Measurements from ENCODE around the gene ZBTB39. TPM values are rescaled to one million over a fixed set of nuclear protein-coding genes. Genes with fewer than 3 reads are reported as not detected.

ZBTB39 gene
- total and polyA plus RNA-seq, 3 experiments from 2014 or later, result 2.0 to 9.3 (median 9.1) TPM

DNA sequence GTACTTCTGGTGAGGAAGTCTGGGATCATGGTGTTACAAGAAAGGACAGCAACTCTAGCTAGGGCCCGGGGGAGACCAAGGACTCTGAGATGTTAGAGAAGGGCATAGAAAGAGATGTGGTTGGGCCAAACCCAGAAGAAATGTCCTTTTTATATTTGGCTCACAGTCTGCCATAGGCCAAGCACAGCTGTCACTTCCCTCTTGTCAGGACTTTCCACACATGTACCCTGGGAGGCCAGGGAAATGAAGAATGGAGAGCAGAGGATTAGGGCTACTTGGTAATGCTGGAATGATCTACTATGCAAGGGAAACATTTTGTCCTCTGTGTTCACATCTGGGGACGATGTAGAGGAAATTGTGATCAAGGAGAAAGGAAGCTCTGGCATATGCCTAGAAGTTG is 34.4 kb upstream of the ZBTB39 start:
- peaks cover 0 to under 1% (median under 1%) of the 10 kb centered on the region in 3 donors for H3K4me1 Mint-ChIP-seq
- POLR2A ChIA-PET, result no interaction called here

DNA sequence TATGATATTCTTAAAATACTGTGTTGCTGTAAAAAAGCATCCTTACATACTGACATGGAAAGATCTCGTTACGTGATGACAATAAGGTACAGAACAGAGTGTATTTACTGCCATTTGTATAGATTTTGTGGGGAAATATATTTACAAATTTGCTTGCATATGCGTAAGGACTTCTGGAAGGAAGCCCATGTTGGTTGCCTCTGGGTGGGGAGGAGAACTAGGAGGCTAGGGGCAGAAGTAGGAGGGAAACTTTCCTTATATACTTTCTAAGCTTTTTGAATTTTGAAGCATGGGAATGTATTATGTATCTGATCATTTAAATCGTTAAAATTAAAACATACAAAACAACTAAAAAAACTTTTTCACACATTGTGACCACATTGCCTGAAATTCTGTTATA is 33.9 kb upstream of the ZBTB39 start:
- no peak overlapping the region for H3K27ac Mint-ChIP-seq
- Histone ChIP-seq H3K4me3 (ENCODE audit: low read length) (no peak overlapping the region), H3K36me3 (ENCODE audit: insufficient read depth, low read length) (no peaks in the 10 kb centered on the region), H3K9me3 (ENCODE audit: low read length) (no peaks in the 10 kb centered on the region), H3K27me3 (ENCODE audit: insufficient read depth, low read length, poor library complexity, severe bottlenecking) (no peaks in the 10 kb centered on the region), H3K4me1 (ENCODE audit: insufficient read depth, low read length) (no peaks in the 10 kb centered on the region), H3K27ac (ENCODE audit: low read depth, low read length) (no peak overlapping the region)
- ChIA-PET POLR2A (no interaction called here), CTCF (no interaction called here)
- no peak overlapping the region for H3K4me3 Mint-ChIP-seq
- no peak for DNase-seq
- H3K36me3 Mint-ChIP-seq, result no peaks in the 10 kb centered on the region
- no peaks in the 10 kb centered on the region for H3K4me1 Mint-ChIP-seq
- no peaks in the 10 kb centered on the region for H3K9me3 Mint-ChIP-seq
- peaks cover 5 to 26% of the 10 kb centered on the region in 2 donors for H3K27me3 Mint-ChIP-seq

More for the DNA sequence above, 34.4 kb upstream of the ZBTB39 start:
- H3K4me1 ChIP-seq (ENCODE audit: insufficient read depth, low read length), result no peaks in the 10 kb centered on the region
- no peaks in the 10 kb centered on the region for H3K9me3 ChIP-seq (ENCODE audit: low read length)
- no peaks in the 10 kb centered on the region for H3K27me3 ChIP-seq (ENCODE audit: insufficient read depth, low read length, poor library complexity, severe bottlenecking)
- H3K9me3 Mint-ChIP-seq, result no peaks in the 10 kb centered on the region
- DNase-seq, result no peak
- no peaks in the 10 kb centered on the region for H3K36me3 ChIP-seq (ENCODE audit: insufficient read depth, low read length)
- CTCF ChIA-PET, result interaction anchor here (1.1 kb wide), 1 partner anchor 142 kb away, joined by 4 read pairs; no protein-coding TSS in a partner anchor
- H3K36me3 Mint-ChIP-seq, result no peaks in the 10 kb centered on the region
- H3K4me3 Mint-ChIP-seq, result no peak overlapping the region
- H3K4me3 ChIP-seq (ENCODE audit: low read length), result no peak overlapping the region
- peaks cover 5 to 30% of the 10 kb centered on the region in 2 donors for H3K27me3 Mint-ChIP-seq
- no peak overlapping the region for H3K27ac Mint-ChIP-seq
- no peak overlapping the region for H3K27ac ChIP-seq (ENCODE audit: low read depth, low read length)

DNA sequence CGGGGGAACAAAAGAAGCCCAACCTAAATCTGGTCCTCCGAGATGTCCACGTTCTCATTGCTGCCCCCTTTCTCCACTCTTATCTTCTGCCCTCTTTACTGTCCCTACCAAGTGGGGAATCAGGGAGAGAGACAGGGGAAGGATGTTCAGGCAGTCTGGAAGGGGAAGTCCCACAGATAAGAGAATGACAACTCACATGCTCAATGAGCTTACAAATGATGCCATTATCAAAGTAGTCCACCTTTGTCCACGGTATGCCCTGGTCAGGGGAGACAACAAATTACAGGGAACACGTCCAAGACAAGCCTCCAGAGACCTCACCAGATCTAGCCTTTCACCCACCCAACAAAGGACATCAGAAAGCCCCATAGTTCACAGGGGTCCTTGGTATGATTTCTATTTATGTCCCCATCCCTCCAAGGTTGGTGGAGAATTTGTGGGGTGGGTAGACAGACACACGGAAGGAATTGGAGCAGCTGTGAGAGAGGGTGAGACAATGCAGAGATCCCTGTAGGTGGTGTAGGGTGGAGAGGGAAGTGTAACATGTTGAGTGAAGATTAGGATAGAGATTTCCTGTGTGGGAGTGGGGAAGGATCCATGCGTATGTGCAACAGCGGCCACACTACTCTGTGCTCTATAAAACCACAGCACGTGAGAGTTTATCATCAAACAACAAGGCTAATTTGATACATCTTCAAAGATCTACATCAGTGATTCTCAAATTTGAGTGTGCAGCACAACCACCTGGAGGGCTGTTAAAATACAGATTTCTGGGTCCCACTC is 32.9 kb upstream of the ZBTB39 start:
- H3K27me3 ChIP-seq (ENCODE audit: insufficient read depth, low read length, poor library complexity, severe bottlenecking), result no peaks in the 10 kb centered on the region
- CTCF ChIA-PET, result no interaction called here
- Mint-ChIP-seq H3K9me3 (no peaks in the 10 kb centered on the region), H3K4me1 (no peaks in the 10 kb centered on the region), H3K36me3 (no peaks in the 10 kb centered on the region), H3K4me3 (no peak overlapping the region), H3K27me3 (peaks cover 5 to 24% of the 10 kb centered on the region in 2 donors), H3K27ac (peak overlapping the region in 1 of 8 donors; percentile 31)
- POLR2A ChIA-PET, result no interaction called here
- H3K4me3 ChIP-seq (ENCODE audit: low read length), result no peak overlapping the region
- no peak overlapping the region for H3K27ac ChIP-seq (ENCODE audit: low read depth, low read length)
- no peak for DNase-seq
- no peaks in the 10 kb centered on the region for H3K36me3 ChIP-seq (ENCODE audit: insufficient read depth, low read length)
- no peaks in the 10 kb centered on the region for H3K4me1 ChIP-seq (ENCODE audit: insufficient read depth, low read length)
- H3K9me3 ChIP-seq (ENCODE audit: low read length), result no peaks in the 10 kb centered on the region

DNA sequence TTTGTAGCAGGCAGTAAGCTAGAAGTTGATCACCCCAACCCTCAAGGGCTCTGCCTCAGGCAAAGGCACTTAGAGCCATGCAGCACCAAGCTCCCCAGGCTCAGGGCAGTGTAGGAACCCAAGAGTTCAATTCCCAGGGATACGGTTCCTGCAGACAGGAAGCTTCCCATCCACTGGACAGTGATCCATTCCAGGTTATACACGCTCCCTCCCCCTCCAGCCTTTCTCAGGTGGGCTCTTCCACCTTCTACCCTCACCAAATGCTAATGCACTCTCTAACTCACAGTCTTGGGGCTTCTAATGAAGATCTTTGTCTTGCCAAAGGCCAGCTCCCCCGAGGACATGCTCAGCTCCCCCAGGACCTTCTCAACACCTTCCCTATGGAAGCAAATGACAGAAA is 30.9 kb upstream of the ZBTB39 start:
- Mint-ChIP-seq H3K27me3 (peaks cover 6 to 12% of the 10 kb centered on the region in 2 donors), H3K4me1 (no peaks in the 10 kb centered on the region), H3K27ac (no peak overlapping the region), H3K4me3 (no peak overlapping the region), H3K9me3 (no peaks in the 10 kb centered on the region), H3K36me3 (no peaks in the 10 kb centered on the region)
- CTCF ChIA-PET, result no interaction called here
- Histone ChIP-seq H3K4me1 (ENCODE audit: insufficient read depth, low read length) (no peaks in the 10 kb centered on the region), H3K9me3 (ENCODE audit: low read length) (no peaks in the 10 kb centered on the region), H3K36me3 (ENCODE audit: insufficient read depth, low read length) (no peaks in the 10 kb centered on the region), H3K4me3 (ENCODE audit: low read length) (no peak overlapping the region), H3K27ac (ENCODE audit: low read depth, low read length) (no peak overlapping the region), H3K27me3 (ENCODE audit: insufficient read depth, low read length, poor library complexity, severe bottlenecking) (no peaks in the 10 kb centered on the region)
- POLR2A ChIA-PET, result no interaction called here
- DNase-seq, result no peak

DNA sequence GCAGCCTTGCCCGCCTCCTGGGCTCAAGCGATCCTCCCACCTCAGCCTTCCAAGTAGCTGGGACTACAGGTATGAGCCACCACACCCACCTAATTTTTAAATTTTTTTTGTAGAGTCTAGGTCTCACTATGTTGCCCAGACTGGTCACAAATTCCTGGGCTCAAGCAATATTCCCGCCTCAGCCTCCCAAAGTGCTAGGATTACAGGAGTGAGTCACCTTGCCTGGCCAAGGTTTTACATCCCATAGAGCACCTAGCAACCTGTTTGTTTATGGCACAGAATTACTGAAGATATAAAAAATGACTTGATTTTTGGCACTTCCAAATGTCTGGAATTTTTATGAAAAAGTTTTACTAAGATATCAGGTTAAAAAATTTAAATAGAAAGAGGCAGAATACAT is 27.1 kb upstream of the ZBTB39 start:
- Histone ChIP-seq H3K9me3 (ENCODE audit: low read length) (no peaks in the 10 kb centered on the region), H3K4me1 (ENCODE audit: insufficient read depth, low read length) (peaks cover 25% of the 10 kb centered on the region), H3K36me3 (ENCODE audit: insufficient read depth, low read length) (no peaks in the 10 kb centered on the region), H3K4me3 (ENCODE audit: low read length) (no peak overlapping the region), H3K27ac (ENCODE audit: low read depth, low read length) (no peak overlapping the region), H3K27me3 (ENCODE audit: insufficient read depth, low read length, poor library complexity, severe bottlenecking) (no peaks in the 10 kb centered on the region)
- ChIA-PET POLR2A (no interaction called here), CTCF (interaction anchor here (0.9 to 1.0 kb wide), 2 partner anchors 36 to 150 kb away, joined by 3 read pairs; no protein-coding TSS in a partner anchor)
- Mint-ChIP-seq H3K4me3 (no peak overlapping the region), H3K36me3 (no peaks in the 10 kb centered on the region), H3K27me3 (peaks cover 0 to 2% of the 10 kb centered on the region in 2 donors), H3K4me1 (peaks cover 13 to 18% (median 17%) of the 10 kb centered on the region in 3 donors), H3K9me3 (no peaks in the 10 kb centered on the region), H3K27ac (no peak overlapping the region)
- no peak for DNase-seq

DNA sequence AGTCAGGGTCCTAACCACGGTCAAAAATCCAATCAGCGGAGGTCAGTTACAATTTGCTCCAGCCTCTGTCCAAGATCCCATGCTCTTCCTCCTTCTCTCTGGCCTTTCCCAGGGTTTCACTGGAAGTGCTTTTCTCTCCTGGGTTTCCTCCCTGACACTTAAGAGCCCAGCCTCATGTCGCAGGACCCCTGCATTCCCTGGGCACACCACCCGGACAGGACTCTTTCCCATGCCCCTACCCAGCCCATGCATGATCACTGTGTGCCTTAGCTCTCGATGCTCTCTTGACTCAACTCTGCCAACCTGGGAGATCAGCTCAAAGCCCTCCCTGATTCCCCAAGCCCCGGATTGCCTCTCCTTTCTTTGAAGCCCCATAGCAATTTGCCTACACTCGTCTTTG is 25.4 kb upstream of the ZBTB39 start:
- Histone ChIP-seq H3K4me3 (ENCODE audit: low read length) (no peak overlapping the region), H3K36me3 (ENCODE audit: insufficient read depth, low read length) (no peaks in the 10 kb centered on the region), H3K27ac (ENCODE audit: low read depth, low read length) (no peak overlapping the region), H3K9me3 (ENCODE audit: low read length) (no peaks in the 10 kb centered on the region), H3K4me1 (ENCODE audit: insufficient read depth, low read length) (peaks cover 42% of the 10 kb centered on the region), H3K27me3 (ENCODE audit: insufficient read depth, low read length, poor library complexity, severe bottlenecking) (no peaks in the 10 kb centered on the region)
- no peak for DNase-seq
- peaks cover 0 to 2% of the 10 kb centered on the region in 2 donors for H3K27me3 Mint-ChIP-seq
- no peak overlapping the region for H3K4me3 Mint-ChIP-seq
- H3K36me3 Mint-ChIP-seq, result no peaks in the 10 kb centered on the region
- H3K9me3 Mint-ChIP-seq, result no peaks in the 10 kb centered on the region
- POLR2A ChIA-PET, result interaction anchor here (0.8 kb wide), 1 partner anchor 81 kb away, joined by 3 read pairs; no protein-coding TSS in a partner anchor
- H3K27ac Mint-ChIP-seq, result peak overlapping the region in 1 of 8 donors; percentile 22
- peaks cover 20 to 31% (median 25%) of the 10 kb centered on the region in 3 donors for H3K4me1 Mint-ChIP-seq
- CTCF ChIA-PET, result interaction anchor here (1.4 kb wide), 1 partner anchor 30 kb away, joined by 5 read pairs; no protein-coding TSS in a partner anchor

DNA sequence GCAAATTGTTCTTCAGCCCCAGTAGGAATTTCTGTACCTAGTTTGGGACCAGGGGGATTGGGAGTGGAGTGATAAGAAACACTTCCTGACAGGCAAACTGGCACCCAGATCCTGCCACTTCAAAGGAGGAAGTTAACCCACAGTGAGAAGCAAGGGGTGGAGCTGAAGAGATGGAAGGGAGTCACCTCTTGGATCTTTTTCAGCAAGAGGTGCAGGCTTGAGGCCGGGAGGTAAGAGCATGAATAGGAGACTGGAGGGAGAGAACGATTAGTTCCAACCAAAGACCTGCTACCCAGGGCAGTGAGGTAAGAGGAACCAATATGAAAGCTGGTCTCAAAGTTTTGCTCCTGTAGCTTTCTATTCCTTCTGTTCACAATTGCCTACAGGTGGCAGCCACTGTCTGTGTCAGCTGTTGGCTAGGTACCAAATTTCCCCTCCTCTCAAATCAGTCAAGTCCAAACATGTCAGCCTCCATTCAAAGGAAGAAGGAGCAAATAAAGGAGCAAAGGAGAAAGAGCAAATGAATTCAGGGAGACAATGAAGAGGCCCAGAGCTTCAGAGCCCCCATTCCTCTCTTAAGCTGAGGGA is 24.9 kb upstream of the ZBTB39 start:
- Histone ChIP-seq H3K27me3 (ENCODE audit: insufficient read depth, low read length, poor library complexity, severe bottlenecking) (no peaks in the 10 kb centered on the region), H3K27ac (ENCODE audit: low read depth, low read length) (no peak overlapping the region), H3K4me3 (ENCODE audit: low read length) (no peak overlapping the region), H3K4me1 (ENCODE audit: insufficient read depth, low read length) (peaks cover 46% of the 10 kb centered on the region), H3K9me3 (ENCODE audit: low read length) (no peaks in the 10 kb centered on the region), H3K36me3 (ENCODE audit: insufficient read depth, low read length) (no peaks in the 10 kb centered on the region)
- Mint-ChIP-seq H3K9me3 (no peaks in the 10 kb centered on the region), H3K36me3 (no peaks in the 10 kb centered on the region), H3K27ac (peak overlapping the region in 2 of 8 donors; percentile 5 to 17), H3K27me3 (peaks cover 0 to 2% of the 10 kb centered on the region in 2 donors), H3K4me1 (peaks cover 20 to 35% (median 25%) of the 10 kb centered on the region in 3 donors), H3K4me3 (peak overlapping the region in 1 of 7 donors; percentile 24)
- DNase-seq, result peak in 1 of 5 donors; percentile 19
- ChIA-PET POLR2A (interaction anchor here (0.8 kb wide), 1 partner anchor 81 kb away, joined by 3 read pairs; no protein-coding TSS in a partner anchor), CTCF (interaction anchor here (1.2 to 1.4 kb wide), 3 partner anchors 23 to 81 kb away, joined by 3 to 5 read pairs (median 3); no protein-coding TSS in a partner anchor)

DNA sequence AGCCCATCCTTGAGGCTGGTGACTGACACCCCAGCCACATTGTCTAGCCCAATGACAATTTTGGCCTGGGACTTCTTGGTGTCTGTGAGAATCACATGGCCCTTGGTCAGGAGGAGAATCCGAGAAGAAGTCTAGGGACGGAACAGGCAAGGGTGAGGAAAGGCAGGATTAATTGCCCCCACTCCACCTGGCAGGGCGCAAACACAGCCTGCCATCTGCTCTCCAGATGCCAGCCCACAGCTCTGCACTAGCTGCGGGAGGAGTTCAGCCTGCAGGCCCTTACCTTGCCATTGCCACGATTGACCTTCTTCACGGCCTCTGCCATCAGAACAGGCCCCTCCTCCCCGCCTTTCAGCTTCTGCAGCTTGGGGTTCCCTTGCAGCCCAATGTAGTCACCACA is 23.1 kb upstream of the ZBTB39 start:
- Mint-ChIP-seq H3K27ac (no peak overlapping the region), H3K4me1 (peaks cover 20 to 35% (median 25%) of the 10 kb centered on the region in 3 donors), H3K4me3 (no peak overlapping the region), H3K27me3 (peaks cover 0 to 2% of the 10 kb centered on the region in 2 donors), H3K36me3 (no peaks in the 10 kb centered on the region), H3K9me3 (no peaks in the 10 kb centered on the region)
- ChIA-PET POLR2A (no interaction called here), CTCF (no interaction called here)
- Histone ChIP-seq H3K9me3 (ENCODE audit: low read length) (no peaks in the 10 kb centered on the region), H3K4me3 (ENCODE audit: low read length) (no peak overlapping the region), H3K4me1 (ENCODE audit: insufficient read depth, low read length) (peaks cover 46% of the 10 kb centered on the region), H3K27ac (ENCODE audit: low read depth, low read length) (no peak overlapping the region), H3K27me3 (ENCODE audit: insufficient read depth, low read length, poor library complexity, severe bottlenecking) (no peaks in the 10 kb centered on the region), H3K36me3 (ENCODE audit: insufficient read depth, low read length) (no peaks in the 10 kb centered on the region)
- no peak for DNase-seq
